ENCODE measurements around the gene AVPI1. TPM values are rescaled to one million over a fixed set of nuclear protein-coding genes. Genes with fewer than 3 reads are reported as not detected.

Gene AVPI1
- total and polyA plus RNA-seq, 2 experiments from 2014 or later, result 7.4 to 7.6 TPM

- TF ChIP-seq ZNF462 (CRISPR knock-in tag; IDR thresholded peaks at IDR 0.05) (no peak), ZNF331 (CRISPR knock-in tag; IDR thresholded peaks at IDR 0.05; ENCODE audit: low read depth) (no peak), CTCF (conservative IDR thresholded peaks at IDR 0.05; ENCODE audit: low read depth in 2 of 2) (no peak), ZNF114 (CRISPR knock-in tag; IDR thresholded peaks at IDR 0.05) (no peak), EZH2phosphoT487 (IDR thresholded peaks at IDR 0.05; ENCODE audit: unreplicated experiment) (no peak), ETS1 (IDR thresholded peaks at IDR 0.05) (no peak), NANOG (IDR thresholded peaks at IDR 0.05; ENCODE audit: borderline replicate concordance) (no peak), EZH2 (IDR thresholded peaks at IDR 0.05; ENCODE audit: low read depth, unreplicated experiment) (no peak), STAT1 (IDR thresholded peaks at IDR 0.05; ENCODE audit: unreplicated experiment) (no peak)
Observed at GRCh38 chr10:97729014-97729413, 42.0 kb upstream of the AVPI1 start (continued).

All from GM23338 (cell line).